ENCODE results near the gene CTBP2.

- TF ChIP-seq CTCF (IDR thresholded peaks at IDR 0.05): no peak
- TF ChIP-seq POLR2AphosphoS5 (IDR thresholded peaks at IDR 0.05): no peak
- TF ChIP-seq POLR2A (IDR thresholded peaks at IDR 0.05): no peak
Measured at GRCh38 chr10:125151553-125152449, 8.6 kb downstream of the CTBP2 start.

Measured in breast epithelium (tissue), 3 donors.